Spleen (tissue), 7 donors: ENCODE data around the gene PRKCSH.

Source experiments
- CTCF ChIP-seq, 11 experiments: fragments of 200-600 bp in 7 of 11; fragments of 450-650 bp in 4 of 11; sonication (generic) in 4 of 11; IDR thresholded peaks in 8 of 11; conservative IDR thresholded peaks in 3 of 11; 1 replicate in 7 of 11; 2 replicates in 4 of 11; pipeline versions ENCODE4 v1.4.0 to v1.8.0; 2016 to 2021; ENCODE audit warnings: antibody characterized with exemption in 11 of 11, inconsistent platforms in 4 of 11, mild to moderate bottlenecking in 1 of 11
- POLR2A ChIP-seq, 3 donors: fragments of 450-650 bp; IDR thresholded peaks; one replicate each; pipeline ENCODE4 v1.5.1; 2017; ENCODE audit warnings: antibody characterized with exemption in 3 of 3, mild to moderate bottlenecking in 1 of 3
- POLR2AphosphoS5 ChIP-seq, 3 donors: sonication (generic); formaldehyde crosslinking; IDR thresholded peaks; one replicate each; pipeline ENCODE4 v1.5.1; 2017; ENCODE audit warnings: antibody characterized with exemption in 3 of 3
- donor health status: DM: no; HTN: no; CAD: no; lungs with moderate emphysema.
- donor health status: DM: no; HTN: no; CAD: no.
- donor health status: DM: no; HTN: no; CAD: no.

GRCh38 chr19:11423164-11423790 is 12.2 kb upstream of the PRKCSH start:
- no peak for TF ChIP-seq CTCF (IDR thresholded peaks at IDR 0.05 in 8 of 11, conservative IDR thresholded peaks at IDR 0.05 in 3 of 11)
- TF ChIP-seq POLR2A (IDR thresholded peaks at IDR 0.05) = no peak
- TF ChIP-seq POLR2AphosphoS5 (IDR thresholded peaks at IDR 0.05) = no peak
